OCI-M1 (cell line): ENCODE results near the gene NAP1L4.
"Not testable (repeated sequence)": the region's sequence is repeated elsewhere in the genome, so short reads cannot be mapped to it uniquely, and the experiment has no call there.

ENCODE experiments used
- DNase-seq: peaks from one replicate; lab custom pipeline; 2025; lab: John Stamatoyannopoulos, UW

The NAP1L4 gene

DNA sequence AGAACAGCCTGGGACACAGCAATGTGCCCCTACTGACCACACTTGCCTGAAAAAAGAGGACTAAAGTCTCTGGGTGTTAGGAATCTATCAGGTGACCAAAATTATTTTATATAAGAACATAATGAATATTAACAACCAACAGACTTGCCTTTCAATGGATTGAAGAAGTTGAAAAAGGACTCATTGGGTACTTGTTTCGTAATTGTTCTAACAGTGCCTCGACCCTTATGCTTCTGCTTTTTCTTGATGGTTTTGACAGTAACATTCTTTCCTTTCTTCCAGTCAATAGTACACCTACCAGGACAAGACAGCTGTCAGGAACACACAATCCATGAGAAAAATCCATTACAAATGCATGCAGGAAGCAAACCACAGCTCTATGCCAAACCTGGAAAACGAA is 33.9 kb downstream of the NAP1L4 start:
- DNase-seq: no peak

DNA sequence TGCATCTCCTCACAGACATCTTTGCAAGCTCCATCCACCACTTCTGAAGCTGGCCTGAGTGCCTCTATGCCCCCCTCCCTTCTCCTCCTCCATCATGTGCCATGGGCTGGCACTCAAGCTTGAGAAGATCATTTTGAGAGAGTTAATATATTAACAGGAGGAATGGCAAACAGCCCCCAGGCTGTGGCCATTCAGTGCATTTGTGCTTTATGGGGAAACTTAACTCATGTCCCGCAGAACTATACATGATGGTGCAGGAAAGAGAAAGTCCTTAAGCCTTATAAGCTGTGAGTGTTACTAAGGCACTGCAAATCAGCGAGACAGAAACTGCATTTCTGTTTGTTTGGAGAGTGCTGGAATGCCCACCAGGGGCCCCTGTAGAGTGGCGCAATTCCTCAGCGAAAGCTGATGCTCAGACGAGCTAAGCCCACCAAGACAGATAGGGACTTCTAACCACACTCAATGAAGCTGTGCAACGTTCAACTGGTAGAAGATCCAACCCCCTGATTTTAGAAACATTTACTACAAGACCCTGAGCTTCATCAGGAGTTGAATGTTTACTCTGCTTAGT is 36.1 kb downstream of the NAP1L4 start:
- DNase-seq: no peak

DNA sequence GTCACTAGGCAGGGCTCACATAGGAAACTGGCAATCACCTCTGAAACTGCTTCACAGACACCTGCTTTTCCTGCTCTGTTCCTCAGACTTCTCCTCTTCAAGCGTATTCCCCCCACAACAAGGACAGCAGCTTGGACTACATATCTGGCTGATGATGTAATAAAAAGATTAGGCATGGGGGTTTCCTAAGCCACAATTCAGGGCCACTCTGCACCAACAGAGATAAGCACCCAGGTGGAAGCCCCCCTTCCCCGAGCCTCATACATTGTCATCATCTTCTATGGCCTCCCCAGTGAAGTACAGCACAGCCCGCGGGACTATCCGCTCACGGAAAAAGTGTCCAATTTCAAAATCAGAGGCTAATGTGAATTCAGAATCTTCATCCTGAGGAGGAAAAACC is 37.9 kb downstream of the NAP1L4 start:
- DNase-seq: peak; percentile 8

DNA sequence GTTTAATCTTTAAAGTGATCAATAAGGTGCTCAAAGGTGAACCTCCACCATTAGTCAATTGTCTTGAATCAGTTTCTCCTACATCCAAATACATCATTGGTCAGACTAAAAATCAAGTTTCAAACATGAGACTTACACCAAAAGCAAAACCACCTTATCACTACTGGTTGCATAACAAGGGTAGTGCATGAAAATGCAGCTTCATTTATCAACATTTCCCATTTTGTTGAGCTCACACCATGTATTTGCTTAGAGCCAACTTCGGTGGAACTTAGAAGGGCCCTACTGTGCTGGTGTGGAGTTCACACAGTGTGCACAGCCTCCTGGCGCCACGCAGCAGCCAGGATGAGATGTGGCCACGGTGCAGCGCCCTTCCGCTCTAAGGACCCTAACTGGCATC is 39.8 kb downstream of the NAP1L4 start:
- peak; percentile 27 for DNase-seq

DNA sequence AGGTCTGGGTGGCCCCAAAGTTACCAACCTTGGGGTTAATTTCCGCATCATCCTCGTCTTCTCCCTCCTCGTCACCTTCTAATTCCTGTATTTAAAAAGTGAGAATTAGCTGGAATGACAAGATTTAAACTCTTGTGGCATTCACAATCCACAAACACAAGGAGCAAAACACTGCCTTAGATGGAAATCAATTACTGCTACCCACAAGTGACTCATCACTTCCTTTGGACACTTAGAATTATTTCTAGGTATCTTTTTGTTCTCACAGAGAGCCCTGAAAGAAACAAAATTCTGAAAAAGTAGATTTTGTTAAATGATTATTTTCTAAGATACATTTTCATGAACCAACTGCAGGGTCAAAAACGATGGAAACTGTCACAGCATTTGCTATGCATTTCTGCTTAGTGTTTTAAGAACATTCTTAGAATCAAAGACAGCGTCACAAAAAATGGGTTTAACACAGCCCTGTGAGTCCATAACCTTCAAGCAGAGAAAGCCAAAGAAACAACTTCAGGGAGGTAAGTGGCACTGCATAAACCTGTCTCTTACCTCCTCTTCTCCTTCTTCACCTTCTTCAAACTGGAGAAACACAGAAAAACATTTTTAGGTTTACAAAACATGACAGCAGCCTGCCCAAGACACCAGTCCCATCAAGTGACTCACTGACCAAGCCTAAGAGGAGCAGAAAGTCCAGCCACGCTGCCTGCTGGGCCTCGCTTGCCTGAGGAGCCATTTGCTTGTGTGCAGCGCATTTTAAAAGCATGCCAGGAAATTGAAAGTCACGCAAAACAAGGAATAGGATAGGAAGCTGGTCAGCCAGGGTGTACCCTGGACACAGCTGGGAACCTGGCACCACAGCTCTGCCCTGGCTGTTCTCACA is 40.7 kb downstream of the NAP1L4 start:
- peak; percentile 13 for DNase-seq

DNA sequence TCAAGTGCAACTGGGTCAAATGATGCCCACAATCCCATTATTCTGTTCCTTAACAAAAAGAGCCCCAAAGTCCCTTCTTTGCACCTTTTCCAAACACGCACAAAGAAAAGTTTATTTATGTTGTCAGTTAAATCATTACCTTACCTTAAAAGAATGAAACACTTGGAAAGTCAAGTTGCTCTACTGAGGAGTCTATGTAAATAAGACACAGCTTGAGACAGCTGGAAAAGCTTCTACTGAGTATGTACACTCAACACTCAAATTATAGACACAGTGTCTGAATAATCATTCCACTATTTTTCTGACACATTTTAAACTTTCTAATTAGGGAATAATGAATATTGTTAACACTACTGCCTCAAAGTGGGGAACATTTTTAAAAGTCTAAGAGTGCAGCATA is 41.3 kb downstream of the NAP1L4 start:
- DNase-seq: no peak

DNA sequence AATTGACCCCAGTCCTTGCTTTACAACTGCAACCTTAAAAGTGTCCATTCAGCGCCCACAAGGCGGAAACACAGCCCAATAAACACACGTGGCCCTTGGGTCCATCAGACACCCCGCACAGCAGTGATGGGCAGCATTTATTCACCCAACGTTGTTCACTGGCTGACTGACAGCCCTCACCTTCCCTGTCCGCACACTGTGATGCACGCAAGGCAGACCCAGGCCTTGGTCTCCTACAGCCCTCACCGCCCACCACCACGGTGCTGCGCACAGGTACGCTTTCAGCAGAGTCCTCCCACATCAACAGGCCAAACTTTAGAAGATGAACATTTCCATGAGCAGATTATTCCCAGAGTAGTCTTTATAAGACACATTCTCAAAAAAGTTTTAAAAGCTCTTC is 42.2 kb downstream of the NAP1L4 start:
- DNase-seq: no peak

DNA sequence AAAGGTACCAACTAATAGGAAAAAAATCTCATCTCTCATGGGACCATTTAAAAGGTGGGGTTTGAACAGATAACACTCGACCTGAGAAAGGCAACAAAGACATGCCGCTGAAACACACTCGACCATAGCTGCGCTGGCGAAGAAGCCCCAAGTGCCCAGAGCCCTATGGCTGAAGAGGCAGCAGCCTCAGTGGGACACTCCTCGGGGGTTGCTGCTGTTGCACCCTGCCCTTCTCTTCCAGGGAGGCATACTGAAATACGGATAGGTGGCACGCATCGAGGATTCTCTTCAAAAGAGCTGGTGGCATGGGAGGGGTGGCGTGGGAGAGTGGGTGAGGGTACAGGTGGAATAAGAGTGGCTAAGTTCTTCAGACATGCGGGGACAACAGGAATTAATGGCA is 44.4 kb downstream of the NAP1L4 start:
- no peak for DNase-seq

DNA sequence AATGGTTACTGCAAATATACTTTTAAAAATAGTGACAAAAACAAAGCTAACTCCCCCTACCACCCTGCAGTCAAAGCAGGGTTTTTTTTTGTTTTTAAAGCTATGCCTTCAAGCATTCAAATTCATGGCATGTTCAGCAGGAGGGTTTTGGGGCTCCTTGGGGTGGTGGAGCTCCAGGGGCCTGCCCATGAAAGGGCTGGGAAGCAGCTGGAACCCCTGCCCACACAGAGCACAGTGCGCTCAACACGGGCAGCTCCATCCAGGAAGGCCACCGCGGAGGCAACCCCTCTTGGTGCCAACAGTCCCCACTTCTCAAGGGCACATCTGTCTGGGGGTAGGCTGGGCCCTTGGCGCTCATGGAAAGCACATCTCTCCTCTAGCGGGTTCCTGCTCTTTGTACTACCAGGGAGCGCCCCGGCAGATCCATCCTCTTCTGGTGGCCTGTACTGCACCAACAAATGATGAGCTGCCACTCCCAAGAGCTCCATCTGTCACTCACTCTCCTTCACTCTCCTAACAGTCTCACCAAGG is 46.3 kb downstream of the NAP1L4 start:
- no peak for DNase-seq

DNA sequence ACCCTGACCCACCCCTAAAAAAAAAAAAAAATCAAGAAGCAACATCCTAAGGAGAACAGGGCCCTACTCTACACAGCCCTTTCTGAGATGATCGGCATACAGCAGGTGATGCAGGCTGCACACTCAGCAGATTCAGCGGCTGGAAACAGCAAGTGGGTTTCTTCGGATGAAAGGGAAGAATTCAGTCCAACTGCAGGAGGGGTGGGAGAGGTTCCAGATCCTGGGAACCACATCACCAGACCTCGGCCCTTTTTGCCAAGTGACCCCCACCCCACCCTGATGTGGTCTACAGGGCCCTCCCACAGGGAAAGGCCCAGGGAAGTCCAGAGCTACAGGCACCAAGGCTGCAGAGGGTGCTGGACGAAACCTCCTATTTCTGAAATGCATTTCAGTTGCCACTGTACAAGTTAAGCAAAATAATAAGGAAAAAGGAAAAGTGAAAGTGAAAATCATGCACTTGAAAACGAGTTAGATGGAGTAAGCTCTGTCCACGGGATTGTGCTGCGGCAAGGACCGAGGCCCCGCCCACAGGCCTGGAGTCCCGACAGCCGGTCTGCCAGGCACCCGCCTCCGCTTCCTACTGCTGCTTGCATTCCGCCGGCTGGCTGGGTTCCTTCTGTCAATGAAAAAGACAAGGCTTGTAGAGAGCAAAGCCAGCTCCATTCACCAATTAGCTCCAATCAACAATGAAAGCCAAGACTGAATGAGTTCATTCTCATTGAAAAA is 46.9 kb downstream of the NAP1L4 start:
- peak; percentile 85 for DNase-seq

DNA sequence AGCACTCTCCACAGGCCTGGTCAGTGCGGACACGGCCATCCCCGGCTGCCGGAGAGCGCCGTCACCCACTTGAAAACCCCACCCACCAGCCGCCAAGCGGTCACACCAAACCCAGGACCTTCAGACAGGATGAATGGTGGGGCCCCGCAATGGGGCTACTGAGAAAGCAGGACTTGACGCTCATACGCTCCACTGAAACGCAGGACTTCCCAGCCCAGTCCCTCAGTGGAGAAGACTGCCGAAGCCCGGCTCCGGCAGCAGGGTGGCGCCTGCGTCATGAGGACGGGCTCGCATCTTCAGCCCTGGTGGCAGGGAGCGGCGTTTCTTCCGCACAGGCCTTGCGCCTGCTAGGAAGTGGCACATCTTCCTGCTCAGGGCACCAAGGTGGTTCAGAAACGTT is 47.6 kb downstream of the NAP1L4 start:
- DNase-seq: no peak

DNA sequence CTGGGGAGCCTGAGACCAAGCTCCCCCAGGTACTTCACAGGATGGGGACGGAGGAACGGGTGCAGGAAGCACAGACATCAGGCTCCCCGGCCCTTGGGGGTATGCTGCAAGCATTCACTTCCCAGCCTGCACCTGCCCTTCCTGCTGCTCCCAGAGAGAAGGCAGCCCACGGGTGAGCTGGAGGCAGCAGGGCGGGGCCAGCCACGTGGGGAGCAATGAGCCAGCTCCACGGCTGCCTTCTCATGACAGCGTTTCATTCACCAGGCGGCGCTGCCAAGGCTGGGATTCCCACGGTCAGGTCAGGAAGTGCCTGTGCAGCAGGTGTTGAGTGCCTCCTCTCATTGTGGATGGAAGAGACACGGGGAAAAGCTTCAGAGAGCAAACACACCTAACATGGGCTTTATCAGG is 48.4 kb downstream of the NAP1L4 start:
- no peak for DNase-seq

DNA sequence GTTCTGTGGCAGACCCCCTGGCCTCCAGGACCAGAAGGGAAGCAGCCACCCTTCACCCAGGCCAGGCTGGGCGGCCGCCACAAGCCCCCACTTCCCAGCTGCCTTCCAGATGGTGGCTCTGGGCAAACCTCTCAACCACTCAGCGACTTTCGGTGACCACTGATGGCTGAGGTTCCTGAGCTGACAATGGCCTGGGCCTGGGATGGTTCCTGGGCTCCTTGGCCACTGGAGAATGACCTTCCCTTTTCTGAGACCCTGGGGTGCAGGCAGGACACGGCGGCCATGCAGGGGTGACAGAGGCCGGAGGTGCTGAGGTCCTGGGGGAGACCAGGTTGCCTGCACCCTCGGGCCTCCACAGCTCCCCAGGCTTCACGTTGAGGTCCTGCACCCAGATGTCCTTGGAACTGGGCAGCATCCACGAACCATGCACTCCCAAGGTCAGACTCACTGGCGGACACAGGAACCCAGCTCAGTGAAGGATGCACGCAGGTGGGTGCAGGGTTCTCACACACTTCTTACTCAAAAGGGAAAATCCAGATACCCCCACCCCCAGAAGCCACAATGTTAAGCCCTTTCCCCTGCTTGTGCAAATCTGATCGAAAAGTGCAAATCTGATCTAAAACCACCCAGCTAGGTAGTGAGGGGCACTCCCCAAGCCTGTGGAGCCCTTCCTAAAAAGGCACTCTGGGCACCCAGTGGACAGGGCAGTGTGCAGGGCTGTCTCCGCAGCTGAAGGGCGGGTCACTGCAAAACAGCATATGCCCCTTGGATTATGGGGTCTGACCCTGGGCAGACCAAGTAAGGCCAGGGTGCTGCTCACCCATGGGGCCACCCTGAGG is 49.0 kb downstream of the NAP1L4 start:
- no peak for DNase-seq

DNA sequence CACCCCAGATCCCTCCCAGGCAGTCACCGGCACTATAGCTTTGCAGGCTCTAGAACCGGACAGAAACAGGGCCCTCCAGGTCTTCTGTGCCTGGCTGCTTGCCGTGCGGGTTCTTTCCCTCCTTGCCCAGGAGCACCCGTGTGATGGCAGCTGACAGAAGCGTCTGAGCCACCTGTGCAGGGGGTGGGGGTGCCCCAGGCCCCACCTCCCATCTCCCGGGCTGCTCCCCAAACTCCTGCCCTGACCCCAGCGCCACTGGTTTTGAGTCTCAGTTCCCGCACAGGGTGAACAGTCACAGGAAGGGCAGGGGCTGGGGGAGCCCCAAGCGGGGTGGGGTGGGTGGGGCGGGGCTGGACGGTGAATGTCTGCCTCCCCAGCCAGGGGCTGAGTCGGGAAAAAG is 49.7 kb downstream of the NAP1L4 start:
- DNase-seq: no peak

DNA sequence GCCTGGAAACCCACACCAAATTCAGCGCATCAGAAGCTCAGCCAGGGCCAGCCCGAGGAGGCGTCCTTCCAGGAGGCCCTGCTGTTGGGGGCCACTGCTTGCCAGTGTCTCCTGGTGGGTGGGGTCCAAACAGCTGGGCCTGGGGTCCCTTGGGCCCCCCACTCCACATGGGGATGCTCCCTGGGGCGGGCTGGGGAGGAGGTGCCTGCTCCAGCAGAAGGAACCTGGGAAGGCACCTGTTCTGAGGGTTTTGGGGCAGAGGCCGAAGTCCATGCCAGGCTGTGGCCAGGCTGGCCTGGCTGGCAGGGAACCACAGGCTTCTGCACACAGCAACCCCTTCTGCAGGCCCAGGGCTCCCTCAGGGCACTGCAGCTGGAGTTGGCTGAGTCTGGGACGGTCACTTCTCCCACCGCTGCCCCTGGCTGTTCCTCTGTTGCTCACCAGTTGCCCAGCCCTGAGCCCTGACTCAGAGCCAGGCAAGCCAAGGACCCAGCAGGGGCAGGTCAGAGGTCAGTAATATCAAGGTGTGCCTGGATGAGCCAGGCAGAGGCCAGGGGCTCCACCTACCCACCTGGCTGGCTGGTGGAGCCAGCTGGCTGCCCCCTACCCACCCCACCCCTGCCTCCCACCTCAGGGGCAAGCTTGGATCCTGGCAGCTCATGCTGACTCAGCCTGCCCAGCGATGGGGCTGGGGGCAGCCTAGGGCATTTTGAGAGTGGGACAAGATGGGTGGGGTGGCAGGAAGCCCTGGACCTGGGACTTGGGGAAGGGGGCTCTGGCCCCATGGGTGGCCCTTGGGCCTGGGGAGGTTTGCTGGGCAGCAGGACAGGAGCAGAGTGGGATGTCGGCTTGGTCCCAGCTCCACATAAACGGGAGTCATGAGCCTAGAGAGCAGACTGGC is 51.0 kb downstream of the NAP1L4 start:
- DNase-seq: no peak

DNA sequence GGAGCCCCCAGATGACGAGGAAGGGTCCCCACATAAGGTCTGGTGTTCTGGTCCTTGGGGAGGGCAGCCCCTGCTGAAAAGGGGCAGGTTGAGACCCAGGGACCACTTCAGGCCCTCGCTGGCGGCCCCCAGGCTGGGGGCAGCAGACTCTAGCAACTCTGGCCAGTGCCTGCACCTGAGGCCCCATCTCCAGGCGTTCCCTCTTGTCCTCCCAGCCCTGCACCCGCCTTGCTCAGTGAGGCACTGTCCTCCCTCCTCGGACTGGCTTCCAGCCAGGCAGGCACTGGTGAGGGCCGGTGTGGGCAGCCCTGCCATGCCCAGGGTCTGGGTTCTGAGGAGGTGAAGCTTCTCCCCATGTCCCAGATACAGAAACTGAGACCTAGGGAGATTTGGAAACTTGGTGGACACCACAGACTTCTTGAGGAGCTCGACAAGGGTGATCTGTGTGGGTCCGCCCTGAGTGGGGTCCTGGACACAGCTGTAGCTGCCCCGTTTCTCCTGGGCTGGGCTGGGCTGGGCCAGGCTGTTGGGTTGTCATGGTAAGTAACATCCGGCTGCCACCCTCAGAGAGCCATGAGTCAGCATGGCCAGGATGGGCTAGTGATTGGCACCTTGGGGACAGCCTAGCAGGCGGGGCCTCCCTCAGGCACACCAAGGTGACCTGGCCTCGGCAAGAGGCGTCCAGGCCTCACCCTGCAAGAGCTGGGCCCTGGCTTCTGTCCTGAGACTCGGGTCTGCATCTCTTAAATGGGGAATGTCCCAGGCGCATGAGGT is 51.8 kb downstream of the NAP1L4 start:
- DNase-seq: no peak

DNA sequence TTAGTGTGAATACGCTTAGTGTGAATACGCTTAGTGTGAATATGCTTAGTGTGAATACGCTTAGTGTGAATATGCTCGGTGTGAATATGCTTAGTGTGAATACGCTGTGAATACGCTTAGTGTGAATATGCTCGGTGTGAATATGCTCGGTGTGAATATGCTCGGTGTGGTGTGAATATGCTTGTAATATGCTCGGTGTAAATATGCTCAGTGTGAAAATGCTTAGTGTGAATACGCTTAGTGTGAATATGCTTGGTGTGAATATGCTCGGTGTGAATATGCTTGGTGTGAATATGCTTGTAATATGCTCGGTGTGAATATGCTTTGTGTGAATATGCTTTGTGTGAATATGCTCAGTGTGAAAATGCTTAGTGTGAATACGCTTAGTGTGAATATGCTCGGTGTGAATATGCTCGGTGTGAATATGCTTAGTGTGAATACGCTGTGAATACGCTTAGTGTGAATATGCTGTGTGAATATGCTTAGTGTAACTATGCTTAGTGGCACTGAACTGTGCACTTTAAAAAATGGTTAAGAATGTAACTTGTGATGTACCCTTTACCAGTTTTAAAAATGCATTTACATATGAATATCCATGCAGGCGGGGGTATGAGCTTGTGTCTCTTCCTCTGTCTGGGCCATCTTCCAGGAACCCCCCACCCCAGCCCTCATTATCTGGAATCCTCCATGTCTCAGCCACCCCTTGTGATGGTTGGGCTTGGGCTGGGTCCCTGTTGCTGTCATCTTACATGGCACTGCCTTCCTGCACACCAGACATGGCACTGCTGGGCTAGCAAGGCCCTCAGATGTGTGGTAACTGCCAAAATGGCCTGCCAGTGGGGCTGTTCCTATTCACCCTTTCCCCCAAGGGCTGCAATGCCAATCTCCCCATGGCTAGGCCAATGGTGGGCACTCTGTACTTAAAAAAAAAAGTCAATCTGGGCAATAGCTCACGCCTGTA is 53.4 kb downstream of the NAP1L4 start:
- not testable (repeated sequence) for DNase-seq

DNA sequence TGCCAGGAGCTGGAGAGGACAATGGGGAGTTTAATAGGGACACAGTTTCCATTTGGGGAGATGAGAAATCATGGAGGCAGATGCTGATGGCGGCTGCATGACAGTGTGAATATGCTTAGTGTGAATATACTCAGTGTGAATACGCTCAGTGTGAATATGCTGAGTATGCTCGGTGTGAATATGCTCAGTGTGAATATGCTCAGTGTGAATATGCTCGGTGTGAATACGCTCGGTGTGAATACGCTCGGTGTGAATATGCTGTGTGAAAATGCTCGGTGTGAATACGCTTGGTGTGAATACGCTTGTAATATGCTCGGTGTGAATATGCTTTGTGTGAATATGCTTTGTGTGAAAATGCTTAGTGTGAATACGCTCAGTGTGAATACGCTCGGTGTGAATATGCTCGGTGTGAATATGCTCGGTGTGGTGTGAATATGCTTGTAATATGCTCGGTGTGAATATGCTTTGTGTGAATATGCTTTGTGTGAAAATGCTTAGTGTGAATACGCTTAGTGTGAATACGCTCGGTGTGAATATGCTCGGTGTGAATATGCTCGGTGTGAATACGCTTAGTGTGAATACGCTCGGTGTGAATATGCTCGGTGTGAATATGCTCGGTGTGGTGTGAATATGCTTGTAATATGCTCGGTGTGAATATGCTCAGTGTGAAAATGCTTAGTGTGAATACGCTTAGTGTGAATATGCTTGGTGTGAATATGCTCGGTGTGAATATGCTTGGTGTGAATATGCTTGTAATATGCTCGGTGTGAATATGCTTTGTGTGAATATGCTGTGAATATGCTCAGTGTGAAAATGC is 54.3 kb downstream of the NAP1L4 start:
- DNase-seq: not testable (repeated sequence)
